Pons (tissue), 1 donor: ENCODE measurements around the gene MAP1S.

Experiments
- DNase-seq: peaks from one replicate; pipeline ENCODE4 v3.0.0-alpha.2; 2016; ENCODE audit warnings: low spot score

MAP1S gene

DNA sequence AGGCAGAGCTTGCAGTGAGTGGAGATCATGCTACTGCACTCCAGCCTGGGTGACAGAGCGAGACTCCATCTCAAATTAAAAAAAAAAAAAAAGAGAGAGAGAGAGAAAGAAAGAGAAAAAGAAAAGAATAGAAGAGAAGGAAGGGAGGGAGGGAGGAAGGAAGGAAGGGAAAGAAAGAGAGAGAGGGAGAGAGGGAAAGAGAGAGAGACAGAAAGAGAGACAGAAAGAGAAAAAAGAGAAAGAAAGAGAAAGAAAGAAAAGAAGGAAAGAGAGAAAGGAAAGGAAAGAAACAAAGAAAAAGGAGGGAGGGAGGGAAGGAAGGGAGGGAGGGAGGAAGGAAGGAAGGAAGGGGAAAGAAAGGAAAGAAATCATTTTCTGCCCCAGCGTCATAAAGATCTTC lies 24.1 kb upstream of the MAP1S start:
- no peak for DNase-seq

DNA sequence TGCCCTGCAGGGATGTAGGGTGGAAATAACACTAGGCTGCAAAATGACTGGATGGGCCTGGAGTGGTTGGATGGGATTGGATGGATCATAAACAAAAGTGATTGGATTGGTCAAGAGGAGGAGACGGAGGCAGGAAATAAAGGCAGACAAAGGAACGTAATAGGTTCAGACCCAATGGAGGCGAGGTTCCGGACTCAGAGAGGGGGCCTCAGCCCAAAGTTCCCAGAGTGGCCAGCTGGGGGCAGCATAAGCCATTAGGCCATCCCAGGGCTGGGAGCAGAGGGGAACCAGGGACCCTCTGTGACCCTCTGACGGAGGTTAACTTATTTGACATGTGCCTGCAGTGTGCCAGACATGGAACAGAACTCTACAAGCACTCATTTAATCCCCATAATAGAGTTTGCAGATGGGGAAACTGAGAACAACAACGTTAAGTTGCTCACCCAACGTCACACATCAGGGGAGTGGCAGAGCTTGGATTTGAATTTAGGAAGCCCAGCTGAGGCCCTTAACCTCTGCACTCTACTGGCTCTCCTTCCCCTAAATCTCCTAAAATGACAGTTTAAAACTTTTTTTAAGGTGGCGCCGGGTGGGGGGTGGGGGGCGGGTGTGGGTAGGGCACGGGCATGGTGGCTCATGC lies 15.3 kb upstream of the MAP1S start:
- DNase-seq, result peak; percentile 62

DNA sequence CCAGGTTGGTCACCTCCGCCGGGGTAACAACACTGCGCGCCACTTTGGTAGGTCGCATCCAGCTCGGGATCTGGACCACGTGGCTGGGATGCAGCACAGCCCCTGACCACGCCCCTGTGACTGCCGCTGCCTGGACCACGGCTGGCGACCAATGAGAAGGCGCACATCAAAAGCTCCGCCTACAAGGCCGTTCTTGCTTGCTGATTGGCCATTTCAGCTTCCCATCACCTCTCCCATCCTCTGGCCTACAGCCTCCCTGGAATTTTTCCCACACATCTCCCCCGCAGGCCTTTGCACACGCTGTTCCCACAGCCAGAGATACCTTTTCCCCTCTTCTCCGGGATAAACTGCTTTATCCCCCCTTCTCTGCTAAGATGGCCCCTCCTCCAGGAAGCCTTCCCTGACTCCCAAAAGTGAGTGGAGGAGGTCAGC lies 12.5 kb upstream of the MAP1S start:
- DNase-seq, result no peak

DNA sequence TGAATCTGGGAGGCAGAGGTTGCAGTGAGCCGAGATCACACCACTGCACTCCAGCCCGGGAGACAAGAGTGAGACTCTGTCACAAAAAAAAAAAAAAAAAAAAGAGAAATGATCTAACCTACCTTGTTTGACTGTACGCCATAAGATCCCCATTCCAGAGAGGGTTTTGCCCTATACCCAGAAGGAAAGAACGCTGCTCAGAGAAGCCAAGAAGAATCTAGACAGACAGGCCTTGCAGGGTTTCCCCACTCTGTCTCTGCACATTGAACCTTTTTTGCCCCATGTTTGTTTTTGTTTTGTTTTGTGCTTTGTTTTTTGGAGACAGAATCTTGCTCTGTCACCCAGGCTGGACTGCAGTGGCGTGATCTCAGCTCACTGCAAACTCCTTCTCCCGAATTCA lies 7.4 kb upstream of the MAP1S start:
- DNase-seq, result no peak

DNA sequence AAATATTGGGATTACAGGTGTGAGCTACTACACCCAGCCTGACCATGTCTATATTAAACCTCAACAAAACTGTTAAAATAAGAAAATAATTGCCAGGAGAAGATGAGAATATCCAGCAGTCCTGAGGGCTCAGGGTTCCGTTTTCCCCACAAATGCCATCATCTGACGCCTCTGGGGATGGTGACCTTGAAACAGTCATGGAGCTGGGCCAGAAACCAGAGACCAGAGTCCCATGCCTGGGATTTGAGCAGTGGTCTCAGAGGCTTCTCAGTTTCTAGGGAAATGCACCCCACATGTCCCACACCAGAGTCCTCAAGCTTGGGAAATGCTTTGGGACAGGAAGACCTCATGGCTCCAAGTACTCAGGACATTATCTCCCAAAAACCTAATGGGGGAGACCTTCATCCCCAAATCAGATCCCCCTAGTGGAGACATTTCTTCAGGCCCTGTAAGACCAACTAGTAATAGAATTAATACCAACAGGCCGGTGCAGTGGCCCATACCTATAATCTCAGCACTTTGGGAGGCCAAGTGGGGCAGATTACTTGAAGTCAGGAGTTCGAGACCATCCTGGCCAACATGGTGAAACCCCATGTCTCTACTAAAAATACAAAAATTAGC lies 2.9 kb upstream of the MAP1S start:
- no peak for DNase-seq

DNA sequence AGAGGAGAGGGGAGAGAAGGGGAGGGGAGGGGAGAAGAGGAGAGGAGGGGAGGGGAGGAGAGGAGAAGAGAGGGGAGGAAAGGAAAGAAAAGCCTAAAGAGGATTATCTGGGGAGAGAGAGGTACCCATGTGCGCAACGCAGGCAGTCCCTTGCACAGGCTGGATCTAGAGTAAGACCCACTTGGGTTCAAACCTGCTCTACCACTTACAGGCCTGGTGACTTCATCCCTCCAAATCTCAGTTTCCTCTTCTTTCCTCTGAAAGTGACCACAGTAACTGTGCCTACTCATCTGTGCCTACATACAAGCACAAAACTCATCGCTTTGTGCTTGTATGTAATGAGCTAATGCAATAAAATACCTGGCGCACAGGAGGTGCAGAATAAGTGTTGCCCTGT lies 732 bp upstream of the MAP1S start:
- DNase-seq, result no peak

DNA sequence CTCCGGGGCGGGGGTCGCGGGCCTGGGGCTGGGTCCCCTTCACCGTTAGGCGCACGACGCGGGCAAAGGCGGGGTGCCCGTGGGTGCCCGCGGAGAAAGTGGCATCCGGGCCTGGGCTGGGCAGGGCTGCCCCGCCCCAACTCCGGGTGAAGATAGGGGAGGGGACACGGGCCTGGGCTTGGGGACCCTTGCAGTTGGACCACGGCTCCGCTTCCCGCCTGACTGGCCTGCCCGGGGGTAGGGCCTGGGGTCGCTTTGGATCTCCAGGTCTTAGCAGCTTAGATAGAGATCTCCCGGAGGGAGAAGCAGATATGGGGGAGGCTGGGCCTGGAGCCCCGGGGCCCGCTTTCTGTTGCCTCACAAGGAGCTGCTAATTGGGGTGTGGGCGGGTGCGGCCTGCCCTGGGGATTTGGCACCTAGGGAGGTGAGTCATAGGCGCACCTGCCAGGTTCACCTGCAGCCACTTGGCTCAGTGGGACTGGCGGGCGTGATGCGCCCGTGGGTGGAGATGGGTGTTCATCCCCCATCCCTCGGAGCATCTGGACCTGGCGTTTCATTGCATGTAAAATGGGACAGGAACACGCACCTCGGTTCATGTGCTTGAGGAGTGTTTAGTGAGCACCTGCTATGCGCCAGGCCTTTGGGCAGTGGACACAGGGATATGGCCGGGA lies 585 bp downstream of the MAP1S start:
- DNase-seq, result no peak

DNA sequence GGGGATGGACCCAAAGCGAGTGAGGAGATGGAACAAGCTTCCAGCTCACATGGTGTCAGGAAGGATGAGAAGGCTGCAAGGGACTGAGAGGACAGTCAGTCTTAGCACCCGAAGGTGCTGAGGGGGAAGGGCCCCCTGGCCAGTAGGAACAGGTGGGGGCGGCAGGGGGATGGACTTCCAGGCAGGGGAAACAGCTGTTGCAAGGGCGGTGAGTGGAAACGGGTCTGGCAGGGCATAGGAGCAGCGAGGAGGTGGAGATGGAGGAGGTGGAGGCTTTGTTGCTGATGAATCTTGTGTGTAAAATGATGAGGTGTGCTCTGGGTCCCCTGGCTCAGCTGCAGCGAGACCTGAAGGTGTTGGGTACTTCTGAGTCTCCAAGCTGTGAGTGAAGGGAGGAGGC lies 1.2 kb downstream of the MAP1S start:
- no peak for DNase-seq

DNA sequence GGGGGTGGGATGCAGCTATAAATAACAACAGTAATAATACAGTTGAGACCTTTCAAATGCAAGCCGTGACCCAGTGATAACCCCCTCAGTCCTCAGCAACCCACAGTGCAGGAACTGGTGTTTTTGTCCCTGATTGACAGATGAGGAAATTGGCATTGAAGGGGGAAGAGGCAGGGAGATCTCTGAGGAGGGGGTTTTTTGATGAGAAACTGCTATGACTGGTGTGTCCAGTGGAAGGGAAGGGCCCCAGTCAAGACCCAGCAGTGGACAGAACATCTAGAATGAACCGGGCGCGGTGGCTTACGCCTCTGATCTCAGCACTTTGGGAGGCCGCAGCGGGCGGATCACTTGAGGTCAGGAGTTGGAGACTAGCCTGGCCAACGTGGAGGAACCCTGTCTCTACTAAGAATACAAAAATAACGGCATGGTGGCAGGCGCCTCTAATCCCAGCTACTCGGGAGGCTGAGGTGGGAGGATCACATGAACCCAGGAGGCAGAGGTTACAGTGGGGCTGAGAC lies 1.9 kb downstream of the MAP1S start:
- DNase-seq, result no peak

DNA sequence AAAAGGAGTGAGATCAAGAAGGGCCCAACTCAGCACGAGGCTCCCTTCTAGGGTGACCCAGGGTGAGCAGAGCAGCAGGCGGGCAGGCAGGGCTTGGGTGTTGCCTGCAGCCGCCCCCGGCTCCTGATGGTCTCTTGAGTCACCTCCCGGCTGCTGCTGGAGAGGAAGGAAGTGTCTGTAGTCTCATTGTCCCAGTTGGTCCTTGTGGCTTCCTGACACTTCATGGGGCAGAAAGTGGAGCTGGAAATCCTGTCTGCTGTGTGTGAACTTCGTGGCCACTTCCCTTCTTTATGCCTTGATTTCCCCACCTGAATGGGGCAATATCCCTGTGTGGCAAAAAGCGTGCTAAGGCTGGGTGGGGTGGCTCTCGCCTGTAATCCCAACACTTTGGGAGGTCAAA lies 2.5 kb downstream of the MAP1S start:
- DNase-seq, result peak; percentile 50

DNA sequence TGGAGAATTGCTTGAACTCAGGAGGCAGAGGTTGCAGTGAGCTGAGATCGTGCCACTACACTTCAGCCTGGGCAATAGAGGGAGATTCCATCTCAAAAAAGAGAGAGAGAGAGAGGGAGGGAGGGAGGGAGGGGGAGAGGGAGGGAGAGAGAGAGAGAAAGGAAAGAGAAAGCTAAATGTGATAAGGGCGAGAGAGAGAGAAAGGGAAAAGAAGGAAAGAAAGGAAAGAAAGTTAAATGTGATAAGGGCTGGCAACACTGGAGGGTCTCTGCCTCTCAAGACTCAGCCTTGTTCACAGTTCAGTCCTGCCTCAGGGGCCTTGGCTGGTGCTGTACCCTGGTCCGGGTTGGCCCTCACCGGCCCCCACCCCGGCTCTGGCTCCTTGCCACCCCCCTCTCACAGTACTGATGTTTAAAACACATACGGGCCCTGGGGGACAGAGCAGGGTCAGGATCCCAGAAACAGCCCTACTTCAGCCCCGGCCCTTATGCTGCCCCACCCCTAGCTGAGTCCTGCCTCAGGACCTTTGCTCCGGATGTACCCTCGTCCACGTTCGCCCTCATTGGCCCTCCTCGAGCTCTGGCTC lies 3.5 kb downstream of the MAP1S start:
- no peak for DNase-seq

DNA sequence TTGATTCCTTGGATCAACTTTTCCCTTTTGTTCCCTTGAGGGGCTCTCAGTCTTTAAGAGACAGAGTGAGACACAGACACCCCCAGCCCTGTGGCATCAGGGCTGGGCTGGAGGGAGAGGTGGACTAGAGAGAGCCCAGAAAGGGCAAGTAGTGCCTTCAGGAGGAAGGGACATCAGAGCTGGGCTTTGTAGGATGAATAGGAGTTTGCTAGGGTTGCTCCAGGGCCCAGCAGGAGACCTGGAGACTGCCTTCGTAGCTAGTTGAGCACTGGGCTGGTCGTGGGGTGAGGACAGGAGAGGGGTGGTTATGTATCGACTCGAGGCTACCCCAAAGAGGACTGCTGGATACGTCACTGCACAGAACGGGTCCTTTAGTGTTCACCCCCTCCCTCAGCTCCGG lies 5.4 kb downstream of the MAP1S start:
- no peak for DNase-seq

DNA sequence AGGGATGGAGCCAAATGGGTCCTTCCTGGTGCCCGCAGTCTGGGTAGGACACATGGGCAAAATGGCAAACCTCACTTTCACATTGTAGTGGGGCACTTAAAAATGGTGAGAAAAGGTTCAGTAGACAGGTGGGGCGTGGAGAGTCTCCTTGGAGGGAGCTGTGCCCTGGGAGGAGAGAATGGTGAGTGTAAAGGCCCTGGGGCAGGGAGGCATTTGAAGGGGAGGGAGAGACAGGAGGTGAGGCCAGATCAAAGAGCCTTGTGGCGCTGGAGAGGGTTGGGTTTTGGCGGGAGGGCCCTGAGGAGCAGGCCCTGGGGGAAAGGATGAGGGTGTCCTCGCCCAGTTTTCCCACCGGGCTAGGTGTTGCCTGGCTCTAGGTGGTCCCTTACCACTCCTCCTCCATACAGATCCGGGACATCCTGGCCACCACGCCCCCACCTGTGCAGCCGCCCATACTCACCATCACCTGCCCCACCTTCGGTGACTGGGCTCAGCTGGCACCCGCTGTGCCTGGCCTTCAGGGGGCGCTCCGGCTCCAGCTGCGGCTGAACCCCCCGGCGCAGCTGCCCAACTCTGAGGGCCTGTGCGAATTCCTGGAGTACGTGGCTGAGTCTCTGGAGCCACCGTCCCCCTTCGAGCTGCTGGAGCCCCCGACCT lies 6.3 kb downstream of the MAP1S start:
- DNase-seq, result no peak

DNA sequence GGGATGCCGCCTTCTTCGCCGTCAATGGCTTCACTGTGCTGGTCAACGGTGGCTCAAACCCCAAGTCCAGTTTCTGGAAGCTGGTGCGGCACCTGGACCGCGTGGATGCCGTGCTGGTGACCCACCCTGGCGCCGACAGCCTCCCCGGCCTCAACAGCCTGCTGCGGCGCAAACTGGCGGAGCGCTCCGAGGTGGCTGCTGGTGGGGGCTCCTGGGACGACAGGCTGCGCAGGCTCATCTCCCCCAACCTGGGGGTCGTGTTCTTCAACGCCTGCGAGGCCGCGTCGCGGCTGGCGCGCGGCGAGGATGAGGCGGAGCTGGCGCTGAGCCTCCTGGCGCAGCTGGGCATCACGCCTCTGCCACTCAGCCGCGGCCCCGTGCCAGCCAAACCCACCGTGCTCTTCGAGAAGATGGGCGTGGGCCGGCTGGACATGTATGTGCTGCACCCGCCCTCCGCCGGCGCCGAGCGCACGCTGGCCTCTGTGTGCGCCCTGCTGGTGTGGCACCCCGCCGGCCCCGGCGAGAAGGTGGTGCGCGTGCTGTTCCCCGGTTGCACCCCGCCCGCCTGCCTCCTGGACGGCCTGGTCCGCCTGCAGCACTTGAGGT lies 7.0 kb downstream of the MAP1S start:
- no peak for DNase-seq

DNA sequence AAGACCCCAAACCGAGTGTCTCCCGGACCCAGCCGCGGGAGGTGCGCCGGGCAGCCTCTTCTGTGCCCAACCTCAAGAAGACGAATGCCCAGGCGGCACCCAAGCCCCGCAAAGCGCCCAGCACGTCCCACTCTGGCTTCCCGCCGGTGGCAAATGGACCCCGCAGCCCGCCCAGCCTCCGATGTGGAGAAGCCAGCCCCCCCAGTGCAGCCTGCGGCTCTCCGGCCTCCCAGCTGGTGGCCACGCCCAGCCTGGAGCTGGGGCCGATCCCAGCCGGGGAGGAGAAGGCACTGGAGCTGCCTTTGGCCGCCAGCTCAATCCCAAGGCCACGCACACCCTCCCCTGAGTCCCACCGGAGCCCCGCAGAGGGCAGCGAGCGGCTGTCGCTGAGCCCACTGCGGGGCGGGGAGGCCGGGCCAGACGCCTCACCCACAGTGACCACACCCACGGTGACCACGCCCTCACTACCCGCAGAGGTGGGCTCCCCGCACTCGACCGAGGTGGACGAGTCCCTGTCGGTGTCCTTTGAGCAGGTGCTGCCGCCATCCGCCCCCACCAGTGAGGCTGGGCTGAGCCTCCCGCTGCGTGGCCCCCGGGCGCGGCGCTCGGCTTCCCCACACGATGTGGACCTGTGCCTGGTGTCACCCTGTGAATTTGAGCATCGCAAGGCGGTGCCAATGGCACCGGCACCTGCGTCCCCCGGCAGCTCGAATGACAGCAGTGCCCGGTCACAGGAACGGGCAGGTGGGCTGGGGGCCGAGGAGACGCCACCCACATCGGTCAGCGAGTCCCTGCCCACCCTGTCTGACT lies 7.9 kb downstream of the MAP1S start:
- DNase-seq, result no peak

DNA sequence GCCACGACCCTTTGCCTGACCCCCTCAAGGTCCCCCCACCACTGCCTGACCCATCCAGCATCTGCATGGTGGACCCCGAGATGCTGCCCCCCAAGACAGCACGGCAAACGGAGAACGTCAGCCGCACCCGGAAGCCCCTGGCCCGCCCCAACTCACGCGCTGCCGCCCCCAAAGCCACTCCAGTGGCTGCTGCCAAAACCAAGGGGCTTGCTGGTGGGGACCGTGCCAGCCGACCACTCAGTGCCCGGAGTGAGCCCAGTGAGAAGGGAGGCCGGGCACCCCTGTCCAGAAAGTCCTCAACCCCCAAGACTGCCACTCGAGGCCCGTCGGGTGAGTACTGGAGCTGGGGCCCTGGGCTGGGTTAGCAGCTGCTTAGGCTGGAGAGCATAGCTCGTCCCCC lies 8.6 kb downstream of the MAP1S start:
- no peak for DNase-seq

DNA sequence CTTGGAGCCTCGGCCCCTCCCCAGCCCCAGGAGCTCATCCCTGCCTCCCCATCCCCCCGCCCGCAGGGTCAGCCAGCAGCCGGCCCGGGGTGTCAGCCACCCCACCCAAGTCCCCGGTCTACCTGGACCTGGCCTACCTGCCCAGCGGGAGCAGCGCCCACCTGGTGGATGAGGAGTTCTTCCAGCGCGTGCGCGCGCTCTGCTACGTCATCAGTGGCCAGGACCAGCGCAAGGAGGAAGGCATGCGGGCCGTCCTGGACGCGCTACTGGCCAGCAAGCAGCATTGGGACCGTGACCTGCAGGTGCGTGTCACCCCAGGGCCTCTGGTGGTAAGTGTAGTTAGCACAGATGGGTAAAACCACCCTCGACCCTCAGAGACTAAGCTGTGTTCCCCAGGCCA lies 13.8 kb downstream of the MAP1S start:
- no peak for DNase-seq

DNA sequence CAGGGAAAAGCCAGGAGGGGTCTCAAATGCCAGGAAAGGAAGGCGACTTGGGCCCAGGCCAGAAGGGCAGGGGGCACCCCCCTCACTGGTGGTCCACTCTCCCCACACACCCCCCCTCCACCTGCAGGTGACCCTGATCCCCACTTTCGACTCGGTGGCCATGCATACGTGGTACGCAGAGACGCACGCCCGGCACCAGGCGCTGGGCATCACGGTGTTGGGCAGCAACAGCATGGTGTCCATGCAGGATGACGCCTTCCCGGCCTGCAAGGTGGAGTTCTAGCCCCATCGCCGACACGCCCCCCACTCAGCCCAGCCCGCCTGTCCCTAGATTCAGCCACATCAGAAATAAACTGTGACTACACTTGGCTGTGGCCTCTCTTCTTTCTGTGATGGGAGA lies 14.9 kb downstream of the MAP1S start:
- DNase-seq, result no peak

DNA sequence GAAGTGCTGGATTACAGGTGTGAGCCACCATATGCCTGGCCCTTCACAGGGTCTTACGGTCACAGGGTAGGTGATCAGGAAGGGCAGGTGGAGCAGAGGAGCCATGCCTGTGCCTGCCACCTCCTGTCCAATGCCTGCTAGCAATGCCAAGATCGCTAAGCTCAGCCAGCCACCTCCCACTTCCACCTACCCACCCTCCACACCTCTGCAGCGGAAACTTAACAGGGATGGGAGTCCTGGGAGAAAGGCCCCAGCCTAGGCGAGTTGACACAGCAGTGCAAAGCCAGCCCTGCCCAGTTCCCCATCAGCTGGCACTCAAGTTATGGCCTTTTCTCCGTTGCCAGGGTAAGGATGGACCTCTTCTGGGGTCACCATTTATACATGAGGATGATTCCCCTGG lies 16.1 kb downstream of the MAP1S start:
- no peak for DNase-seq

DNA sequence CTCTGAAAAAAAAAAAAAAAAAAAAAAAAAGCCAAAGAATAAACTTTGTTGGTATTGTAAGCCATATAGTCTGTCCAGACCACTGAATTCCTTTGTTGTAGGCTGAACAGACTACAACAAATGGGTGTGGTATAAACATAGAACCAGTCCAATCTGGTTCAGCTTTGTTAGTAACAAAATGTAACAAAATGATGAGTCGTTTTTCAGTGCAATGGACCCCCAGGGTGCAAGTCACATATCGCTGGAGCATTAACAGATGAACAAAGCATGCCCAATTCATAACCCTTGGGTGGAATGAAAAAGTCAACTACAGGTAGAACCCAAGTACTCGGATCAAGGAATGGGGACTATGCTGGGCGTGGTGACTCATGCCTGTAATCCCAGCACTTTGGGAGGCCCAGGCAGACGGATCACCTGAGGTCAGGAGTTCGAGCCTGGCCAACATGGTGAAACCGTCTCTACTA lies 18.4 kb downstream of the MAP1S start:
- no peak for DNase-seq
